Smooth muscle cell (in vitro differentiated cells): ENCODE data around the gene MUC12. TPM values are rescaled to one million over a fixed set of nuclear protein-coding genes. Genes with fewer than 3 reads are reported as not detected.

Experiments
- DNase-seq: peaks from one replicate; lab custom pipeline; 2025; ENCODE audit not compliant: unreplicated experiment; lab: John Stamatoyannopoulos, UW
- H2AFZ ChIP-seq: fragments of 200-600 bp; sonication (generic); 2 replicates; pipeline ENCODE4 v1.6.0; 2016; ENCODE audit warnings: antibody characterized with exemption, low read depth, mild to moderate bottlenecking
- H3F3A ChIP-seq: fragments of 200-600 bp; sonication (generic); 2 replicates; pipeline ENCODE4 v1.6.0; 2017; ENCODE audit warnings: antibody characterized with exemption, low read depth
- H3K27ac ChIP-seq: fragments of 200-600 bp; sonication (generic); 2 replicates; pipeline ENCODE4 v1.5.1; 2016; ENCODE audit warnings: low read depth, mild to moderate bottlenecking
- H3K27me3 ChIP-seq: fragments of 200-600 bp; sonication (generic); 2 replicates; pipeline ENCODE4 v1.6.1; 2016; ENCODE audit warnings: low read depth, mild to moderate bottlenecking
- H3K36me3 ChIP-seq: fragments of 200-600 bp; sonication (generic); 2 replicates; pipeline ENCODE4 v1.5.1; 2016; ENCODE audit warnings: low read depth
- H3K4me1 ChIP-seq: fragments of 200-600 bp; sonication (generic); 2 replicates; pipeline ENCODE4 v1.5.1; 2016; ENCODE audit warnings: low read depth
- H3K4me2 ChIP-seq: fragments of 200-600 bp; sonication (generic); 2 replicates; pipeline ENCODE4 v1.6.0; 2016; ENCODE audit warnings: mild to moderate bottlenecking
- H3K4me3 ChIP-seq: fragments of 200-600 bp; sonication (generic); 2 replicates; pipeline ENCODE4 v1.5.1; 2016; ENCODE audit warnings: mild to moderate bottlenecking
- H3K79me2 ChIP-seq: fragments of 200-600 bp; sonication (generic); 2 replicates; pipeline ENCODE4 v1.6.0; 2016; ENCODE audit warnings: low read depth, mild to moderate bottlenecking
- H3K9ac ChIP-seq: fragments of 200-600 bp; sonication (generic); 2 replicates; pipeline ENCODE4 v1.6.0; 2016; ENCODE audit warnings: low read depth
- H3K9me3 ChIP-seq: fragments of 200-600 bp; sonication (generic); replicated peaks from 2 replicates; pipeline ENCODE4 v1.5.1; 2016; ENCODE audit warnings: low read depth
- H4K20me1 ChIP-seq: fragments of 200-600 bp; sonication (generic); 2 replicates; pipeline ENCODE4 v1.6.0; 2016; ENCODE audit warnings: low read depth
- WGBS: methylation state at CpG from one replicate; pipeline ENCODE4 v1.1.7; 2016; ENCODE audit warnings: low lambda C conversion rate; 5-methylcytosine and 5-hydroxymethylcytosine counted together
- polyA plus RNA-seq: library from polyadenylated mRNA; unstranded; fragments of >200 nt; fragmentation: Nextera tagmentation; extraction: Ambion mirVana; gene quantifications from 2 replicates; pipeline ENCODE4 v1.2.1, GENCODE V29; 2016
- total RNA-seq: library from RNA; depleted of rRNA; stranded (reverse); fragments of >200 nt; gene quantifications from 2 replicates; pipeline ENCODE4 v1.2.3, GENCODE V29; 2014
- TF ChIP-seq, protein P1 (sequence below): fragments of 200-600 bp; sonication (generic); IDR thresholded peaks from 2 replicates; pipeline ENCODE4 v1.5.1; 2017; ENCODE audit warnings: borderline replicate concordance, mild to moderate bottlenecking, antibody characterized with exemption; ENCODE audit not compliant: insufficient read depth, poor library complexity, severe bottlenecking

The MUC12 gene
- total and polyA plus RNA-seq, 2 experiments from 2014 or later, result 13.5 to 18.0 TPM

DNA sequence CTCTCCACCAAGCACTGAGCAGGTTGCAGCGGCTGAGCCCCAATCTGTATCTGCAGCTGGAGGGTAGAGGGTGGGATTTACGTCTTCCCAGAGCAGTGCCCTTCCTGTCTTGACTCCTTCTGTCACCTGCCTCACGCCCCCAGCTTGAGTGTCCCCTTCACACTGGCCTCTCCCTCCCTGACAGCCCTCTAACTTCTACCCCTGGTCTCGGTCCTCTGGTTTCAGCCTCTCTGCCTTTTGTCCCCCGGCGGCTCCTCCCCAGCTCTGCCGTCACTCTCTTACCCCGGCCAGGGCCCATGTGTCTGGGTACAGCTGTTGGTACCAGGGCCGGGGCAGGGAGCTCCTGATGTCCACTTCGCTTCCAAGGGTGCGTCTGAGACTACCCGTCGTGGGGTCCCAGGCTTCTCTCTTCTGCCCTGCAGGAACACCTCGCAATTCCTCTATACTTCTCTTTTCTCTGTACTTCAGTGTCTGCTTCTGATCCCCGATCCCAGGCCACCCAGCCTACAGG, 19.4 kb upstream of the MUC12 start:
- Histone ChIP-seq H3K27ac (no peak overlapping the region), H3K9ac (no peak overlapping the region), H3K4me1 (no peaks in the 10 kb centered on the region), H3K9me3 (no peaks in the 10 kb centered on the region), H3K4me2 (no peak overlapping the region), H3K36me3 (no peaks in the 10 kb centered on the region), H2AFZ (no peak overlapping the region), H3K27me3 (peaks cover 5% of the 10 kb centered on the region), H3K4me3 (no peak overlapping the region), H3F3A (no peaks in the 10 kb centered on the region), H3K79me2 (no peaks in the 10 kb centered on the region), H4K20me1 (no peaks in the 10 kb centered on the region)
- 65% methylated on average over 15 of the region's 15 CpGs for WGBS
- TF ChIP-seq, protein P1, sequence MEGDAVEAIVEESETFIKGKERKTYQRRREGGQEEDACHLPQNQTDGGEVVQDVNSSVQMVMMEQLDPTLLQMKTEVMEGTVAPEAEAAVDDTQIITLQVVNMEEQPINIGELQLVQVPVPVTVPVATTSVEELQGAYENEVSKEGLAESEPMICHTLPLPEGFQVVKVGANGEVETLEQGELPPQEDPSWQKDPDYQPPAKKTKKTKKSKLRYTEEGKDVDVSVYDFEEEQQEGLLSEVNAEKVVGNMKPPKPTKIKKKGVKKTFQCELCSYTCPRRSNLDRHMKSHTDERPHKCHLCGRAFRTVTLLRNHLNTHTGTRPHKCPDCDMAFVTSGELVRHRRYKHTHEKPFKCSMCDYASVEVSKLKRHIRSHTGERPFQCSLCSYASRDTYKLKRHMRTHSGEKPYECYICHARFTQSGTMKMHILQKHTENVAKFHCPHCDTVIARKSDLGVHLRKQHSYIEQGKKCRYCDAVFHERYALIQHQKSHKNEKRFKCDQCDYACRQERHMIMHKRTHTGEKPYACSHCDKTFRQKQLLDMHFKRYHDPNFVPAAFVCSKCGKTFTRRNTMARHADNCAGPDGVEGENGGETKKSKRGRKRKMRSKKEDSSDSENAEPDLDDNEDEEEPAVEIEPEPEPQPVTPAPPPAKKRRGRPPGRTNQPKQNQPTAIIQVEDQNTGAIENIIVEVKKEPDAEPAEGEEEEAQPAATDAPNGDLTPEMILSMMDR, result no peak
- no peak for DNase-seq

DNA sequence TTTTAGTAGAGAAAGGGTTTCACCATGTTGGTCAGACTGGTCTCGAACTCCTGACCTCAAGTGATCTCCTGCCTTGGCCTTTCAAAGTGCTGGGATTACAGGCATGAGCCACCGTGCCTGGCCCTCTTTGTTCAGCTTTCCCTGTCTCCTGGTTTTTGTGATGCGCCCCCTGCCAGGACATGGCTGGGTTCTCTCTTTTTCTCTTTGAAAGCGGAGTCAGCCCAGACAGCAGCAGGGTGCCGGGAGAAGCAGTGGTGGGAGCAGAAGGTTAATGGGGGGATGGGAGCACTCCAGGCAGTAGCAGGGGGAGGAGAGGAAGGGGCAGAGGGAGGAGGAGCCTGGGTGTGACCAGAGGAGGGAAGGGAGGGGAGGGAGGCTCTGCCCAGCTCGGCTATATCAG, 18.2 kb upstream of the MUC12 start:
- H3K9me3 ChIP-seq, result no peaks in the 10 kb centered on the region
- H4K20me1 ChIP-seq, result no peaks in the 10 kb centered on the region
- no peaks in the 10 kb centered on the region for H3K36me3 ChIP-seq
- H3K27me3 ChIP-seq, result peaks cover 5% of the 10 kb centered on the region
- WGBS, result 42% methylated on average over 6 of the region's 6 CpGs
- H3K4me3 ChIP-seq, result no peak overlapping the region
- no peaks in the 10 kb centered on the region for H3K4me1 ChIP-seq
- H3K9ac ChIP-seq, result no peak overlapping the region
- no peak overlapping the region for H2AFZ ChIP-seq
- H3F3A ChIP-seq, result no peaks in the 10 kb centered on the region
- no peak for DNase-seq
- H3K4me2 ChIP-seq, result no peak overlapping the region
- TF ChIP-seq, protein P1, result no peak
- no peak overlapping the region for H3K27ac ChIP-seq
- no peaks in the 10 kb centered on the region for H3K79me2 ChIP-seq

DNA sequence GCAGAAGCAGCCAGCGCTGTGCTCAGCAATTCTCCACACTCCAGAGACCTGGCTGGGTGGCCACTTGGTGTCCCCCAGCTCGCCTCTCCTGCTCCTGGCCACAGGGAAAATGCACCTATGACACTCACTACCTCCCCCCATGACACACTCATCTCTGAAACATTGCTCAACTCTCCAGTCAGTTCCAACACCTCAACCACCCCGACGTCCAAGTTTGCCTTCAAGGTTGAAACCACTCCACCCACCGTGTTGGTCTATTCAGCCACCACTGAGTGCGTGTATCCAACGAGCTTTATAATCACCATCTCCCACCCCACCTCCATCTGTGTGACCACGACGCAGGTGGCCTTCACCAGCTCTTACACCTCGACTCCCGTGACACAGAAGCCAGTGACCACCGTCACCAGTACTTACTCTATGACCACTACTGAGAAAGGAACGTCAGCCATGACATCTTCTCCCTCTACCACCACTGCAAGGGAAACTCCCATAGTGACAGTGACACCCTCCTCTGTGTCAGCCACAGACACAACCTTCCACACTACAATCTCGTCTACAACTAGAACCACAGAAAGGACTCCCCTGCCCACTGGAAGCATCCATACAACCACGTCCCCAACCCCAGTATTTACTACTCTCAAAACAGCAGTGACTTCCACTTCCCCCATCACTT, 17.3 kb upstream of the MUC12 start:
- TF ChIP-seq, protein P1, result no peak
- no peak for DNase-seq
- 75% methylated on average over 15 of the region's 15 CpGs for WGBS

DNA sequence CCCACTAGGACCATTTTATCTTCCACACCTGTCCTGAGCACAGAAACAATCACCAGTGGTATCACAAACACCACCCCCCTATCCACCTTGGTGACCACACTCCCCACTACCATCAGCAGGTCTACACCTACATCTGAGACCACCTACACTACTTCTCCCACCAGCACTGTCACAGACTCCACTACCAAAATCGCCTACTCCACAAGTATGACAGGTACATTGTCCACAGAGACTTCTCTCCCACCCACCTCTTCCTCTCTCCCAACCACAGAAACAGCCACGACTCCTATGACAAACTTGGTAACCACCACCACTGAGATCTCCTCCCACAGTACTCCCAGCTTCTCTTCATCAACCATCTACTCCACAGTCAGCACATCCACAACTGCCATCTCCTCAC, 16.7 kb upstream of the MUC12 start:
- H3K79me2 ChIP-seq, result no peaks in the 10 kb centered on the region
- no peak overlapping the region for H3K9ac ChIP-seq
- H3K36me3 ChIP-seq, result no peaks in the 10 kb centered on the region
- H3K4me2 ChIP-seq, result no peak overlapping the region
- H3K4me3 ChIP-seq, result no peak overlapping the region
- no peaks in the 10 kb centered on the region for H3K4me1 ChIP-seq
- no peaks in the 10 kb centered on the region for H3F3A ChIP-seq
- 50% methylated on average over 2 of the region's 2 CpGs for WGBS
- no peak overlapping the region for H2AFZ ChIP-seq
- no peak for DNase-seq
- TF ChIP-seq, protein P1, result no peak
- H3K27ac ChIP-seq, result no peak overlapping the region
- H4K20me1 ChIP-seq, result no peaks in the 10 kb centered on the region
- H3K27me3 ChIP-seq, result peaks cover 5% of the 10 kb centered on the region
- no peaks in the 10 kb centered on the region for H3K9me3 ChIP-seq

More for the DNA sequence above, 17.3 kb upstream of the MUC12 start:
- H2AFZ ChIP-seq, result no peak overlapping the region
- H3K9ac ChIP-seq, result no peak overlapping the region
- H3K27ac ChIP-seq, result no peak overlapping the region
- no peaks in the 10 kb centered on the region for H3K79me2 ChIP-seq
- H3K36me3 ChIP-seq, result no peaks in the 10 kb centered on the region
- H3K4me2 ChIP-seq, result no peak overlapping the region
- H3F3A ChIP-seq, result no peaks in the 10 kb centered on the region
- H3K4me1 ChIP-seq, result no peaks in the 10 kb centered on the region
- no peaks in the 10 kb centered on the region for H3K9me3 ChIP-seq
- no peak overlapping the region for H3K4me3 ChIP-seq
- H3K27me3 ChIP-seq, result peaks cover 5% of the 10 kb centered on the region
- no peaks in the 10 kb centered on the region for H4K20me1 ChIP-seq
